22Rv1 (cell line): Measurements from ENCODE around the gene DEDD2.

Experiments
- CTCF ChIP-seq: fragments of 450-650 bp; IDR thresholded peaks from 2 replicates; pipeline ENCODE4 v1.5.1; 2017; ENCODE audit warnings: mild to moderate bottlenecking
- ZFX ChIP-seq: fragments of 450-650 bp; IDR thresholded peaks from 2 replicates; pipeline ENCODE4 v1.6.1; 2017; ENCODE audit warnings: antibody characterized with exemption, borderline replicate concordance

DNA sequence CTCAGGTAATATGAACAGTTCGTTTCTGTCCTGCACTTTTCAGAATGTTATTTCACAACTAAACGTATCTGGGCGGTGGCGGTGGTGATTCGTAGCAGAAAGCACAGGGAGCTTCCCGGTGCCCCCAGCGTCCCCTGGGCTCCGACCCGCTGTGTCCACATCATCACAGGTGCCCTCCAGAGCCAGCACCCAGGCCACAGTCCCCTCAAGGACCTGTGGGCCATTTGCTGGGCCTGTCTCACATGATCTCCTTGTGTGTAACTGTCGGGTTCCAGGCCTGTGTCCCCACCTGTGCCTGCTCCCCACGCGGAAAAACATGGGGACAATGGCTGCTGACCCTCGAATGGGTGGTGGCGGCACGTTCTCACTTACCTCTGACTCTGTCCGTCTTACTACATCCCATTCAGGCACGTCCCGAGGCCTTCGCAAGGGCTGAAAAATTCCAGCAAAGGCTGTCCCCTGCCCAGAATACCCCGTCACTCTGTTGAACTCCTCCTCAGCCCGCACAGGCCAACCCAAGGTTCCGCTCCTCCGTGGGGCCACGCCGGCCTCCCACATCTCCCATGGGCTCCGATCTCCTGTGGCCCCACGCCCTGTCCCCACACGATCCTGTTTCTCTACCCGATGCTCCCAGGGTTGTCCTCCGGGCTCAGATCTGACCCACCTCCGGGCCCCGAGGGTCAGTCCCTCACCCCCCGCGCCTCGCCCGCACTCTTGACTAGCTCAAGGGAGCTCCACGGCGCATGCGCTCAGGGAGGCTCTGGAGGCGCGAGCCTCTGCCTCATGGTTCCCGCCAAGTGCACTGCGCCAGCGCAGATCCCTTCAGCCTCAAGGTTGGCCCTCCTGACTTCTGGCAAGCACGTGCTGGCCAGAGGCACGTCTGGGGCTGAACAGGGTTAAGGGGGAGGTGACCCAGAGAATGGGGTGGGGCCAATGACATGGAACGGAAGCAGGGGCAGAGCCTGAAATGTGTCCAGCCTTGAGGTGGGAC lies 21.2 kb downstream of the DEDD2 start:
- no peak for TF ChIP-seq CTCF
- no peak for TF ChIP-seq ZFX
